Neural cell (in vitro differentiated cells): ENCODE results near the gene ZNF787.

Experiments used
- CTCF ChIP-seq: fragments of 450-650 bp; IDR thresholded peaks from 2 replicates; pipeline ENCODE4 v1.5.1; 2014; ENCODE audit warnings: antibody characterized with exemption, mild to moderate bottlenecking, moderate library complexity; ENCODE audit not compliant: poor library complexity, severe bottlenecking
- EP300 ChIP-seq: fragments of 450-650 bp; conservative IDR thresholded peaks from 2 replicates; pipeline ENCODE4 v1.6.1; 2014; ENCODE audit warnings: antibody characterized with exemption, mild to moderate bottlenecking, moderate library complexity; ENCODE audit not compliant: poor library complexity, severe bottlenecking
- EZH2 ChIP-seq: fragments of 200-600, 300-800 bp; shearing (Covaris generic), sonication (generic); IDR thresholded peaks from 2 replicates; pipeline ENCODE4 v1.6.1; 2014; ENCODE audit warnings: antibody characterized with exemption, low read length, borderline replicate concordance, mild to moderate bottlenecking; ENCODE audit not compliant: insufficient read depth, poor library complexity, severe bottlenecking
- MXI1 ChIP-seq: fragments of 450-650 bp; conservative IDR thresholded peaks from 2 replicates; pipeline ENCODE4 v1.6.1; 2014; ENCODE audit warnings: antibody characterized with exemption, mild to moderate bottlenecking; ENCODE audit not compliant: poor library complexity, severe bottlenecking
- POLR2AphosphoS5 ChIP-seq: IDR thresholded peaks from 2 replicates; pipeline ENCODE4 v1.6.1; 2012
- RAD21 ChIP-seq: fragments of 450-650 bp; conservative IDR thresholded peaks from 2 replicates; pipeline ENCODE4 v1.6.1; 2014; ENCODE audit warnings: antibody characterized with exemption, mild to moderate bottlenecking, moderate library complexity
- REST ChIP-seq: IDR thresholded peaks from 2 replicates; pipeline ENCODE4 v1.6.1; 2012; ENCODE audit warnings: borderline replicate concordance
- TAF1 ChIP-seq: IDR thresholded peaks from 2 replicates; pipeline ENCODE4 v1.6.1; 2012; ENCODE audit warnings: low read depth

GRCh38 chr19:56053596-56053995 lies 67.5 kb downstream of the ZNF787 start:
- TF ChIP-seq CTCF = no peak
- no peak for TF ChIP-seq POLR2AphosphoS5
- TF ChIP-seq EP300 = no peak
- TF ChIP-seq MXI1 = no peak
- TF ChIP-seq EZH2 = no peak
- TF ChIP-seq RAD21 = no peak
- no peak for TF ChIP-seq REST
- TF ChIP-seq TAF1 = no peak
